ENCODE measurements around the gene PNMT.

The PNMT gene

DNA sequence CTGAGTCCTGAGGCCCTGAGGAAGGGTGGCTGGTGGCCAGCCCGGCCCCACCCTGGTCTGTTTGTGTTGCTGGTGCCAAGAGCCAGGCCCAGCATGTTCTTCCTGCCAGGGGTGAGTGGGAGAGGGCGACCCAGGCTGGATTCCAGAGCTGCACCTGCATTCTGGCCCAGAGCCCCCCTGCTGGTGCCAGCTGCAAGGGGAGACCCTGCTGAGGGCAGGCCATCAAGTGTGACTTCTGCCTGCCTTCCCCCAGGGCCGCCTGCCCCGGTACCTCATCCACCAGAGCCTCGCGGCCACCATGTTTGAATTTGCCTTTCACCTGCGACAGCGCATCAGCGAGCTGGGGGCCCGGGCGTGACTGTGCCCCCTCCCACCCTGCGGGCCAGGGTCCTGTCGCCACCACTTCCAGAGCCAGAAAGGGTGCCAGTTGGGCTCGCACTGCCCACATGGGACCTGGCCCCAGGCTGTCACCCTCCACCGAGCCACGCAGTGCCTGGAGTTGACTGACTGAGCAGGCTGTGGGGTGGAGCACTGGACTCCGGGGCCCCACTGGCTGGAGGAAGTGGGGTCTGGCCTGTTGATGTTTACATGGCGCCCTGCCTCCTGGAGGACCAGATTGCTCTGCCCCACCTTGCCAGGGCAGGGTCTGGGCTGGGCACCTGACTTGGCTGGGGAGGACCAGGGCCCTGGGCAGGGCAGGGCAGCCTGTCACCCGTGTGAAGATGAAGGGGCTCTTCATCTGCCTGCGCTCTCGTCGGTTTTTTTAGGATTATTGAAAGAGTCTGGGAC, 5.5 kb upstream of the PNMT start:
- no peak for DNase-seq (ENCODE audit: low read depth)
- TF ChIP-seq, protein P1, sequence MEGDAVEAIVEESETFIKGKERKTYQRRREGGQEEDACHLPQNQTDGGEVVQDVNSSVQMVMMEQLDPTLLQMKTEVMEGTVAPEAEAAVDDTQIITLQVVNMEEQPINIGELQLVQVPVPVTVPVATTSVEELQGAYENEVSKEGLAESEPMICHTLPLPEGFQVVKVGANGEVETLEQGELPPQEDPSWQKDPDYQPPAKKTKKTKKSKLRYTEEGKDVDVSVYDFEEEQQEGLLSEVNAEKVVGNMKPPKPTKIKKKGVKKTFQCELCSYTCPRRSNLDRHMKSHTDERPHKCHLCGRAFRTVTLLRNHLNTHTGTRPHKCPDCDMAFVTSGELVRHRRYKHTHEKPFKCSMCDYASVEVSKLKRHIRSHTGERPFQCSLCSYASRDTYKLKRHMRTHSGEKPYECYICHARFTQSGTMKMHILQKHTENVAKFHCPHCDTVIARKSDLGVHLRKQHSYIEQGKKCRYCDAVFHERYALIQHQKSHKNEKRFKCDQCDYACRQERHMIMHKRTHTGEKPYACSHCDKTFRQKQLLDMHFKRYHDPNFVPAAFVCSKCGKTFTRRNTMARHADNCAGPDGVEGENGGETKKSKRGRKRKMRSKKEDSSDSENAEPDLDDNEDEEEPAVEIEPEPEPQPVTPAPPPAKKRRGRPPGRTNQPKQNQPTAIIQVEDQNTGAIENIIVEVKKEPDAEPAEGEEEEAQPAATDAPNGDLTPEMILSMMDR (conservative IDR thresholded peaks at IDR 0.05; ENCODE audit: low read length), result no peak
- no peak overlapping the region for H3K4me3 ChIP-seq (ENCODE audit: low read length)

- no peak overlapping the region for H3K4me3 ChIP-seq (ENCODE audit: low read length)
- TF ChIP-seq, protein P1 (conservative IDR thresholded peaks at IDR 0.05; ENCODE audit: low read length), result no peak
- DNase-seq (ENCODE audit: low read depth), result no peak
These were observed 4.9 kb upstream of the PNMT start for GRCh38 chr17:39663340-39663687.

DNA sequence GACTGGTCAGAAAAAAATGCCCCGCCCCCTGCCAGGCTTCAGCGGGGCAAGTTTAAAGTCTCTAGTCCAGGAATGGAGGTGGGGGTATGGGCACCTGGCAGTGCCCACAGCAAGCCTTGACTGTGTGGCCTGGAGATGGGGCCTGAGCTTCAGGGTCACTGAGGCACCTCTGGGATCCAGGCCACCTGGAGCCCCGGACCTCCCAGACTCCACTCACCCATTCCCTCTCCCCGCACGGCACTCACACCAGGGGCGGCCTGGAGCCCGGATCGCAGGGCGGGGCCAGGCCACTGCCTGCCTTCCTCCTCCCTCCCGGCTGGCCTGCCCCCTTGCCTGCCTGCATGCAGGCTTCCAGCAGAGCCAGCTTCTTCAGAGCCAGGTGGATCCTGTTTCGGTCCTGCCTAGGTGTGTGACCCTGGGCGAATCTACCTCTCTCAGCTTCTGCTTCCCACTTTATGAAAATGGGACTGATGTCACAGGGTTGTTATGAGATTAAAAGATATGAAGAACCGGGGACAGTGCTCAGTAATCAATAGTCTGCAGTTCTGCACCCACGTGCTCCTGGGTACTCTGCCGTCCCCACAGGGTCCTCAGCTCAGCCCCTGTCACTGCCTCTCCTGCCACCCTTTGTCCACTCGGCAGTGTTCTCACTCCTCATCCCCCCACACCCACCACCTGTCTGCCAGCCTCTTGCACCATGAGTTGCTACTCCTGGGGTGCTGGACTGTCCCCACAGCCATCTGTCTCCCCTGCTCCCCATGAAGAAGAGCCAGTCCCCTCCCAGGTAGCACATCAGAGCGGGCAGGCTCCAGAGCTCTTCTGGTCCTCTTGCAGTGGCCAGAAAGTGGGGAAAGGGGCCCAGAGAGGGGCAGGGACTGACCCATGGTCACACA, 4.3 kb upstream of the PNMT start:
- TF ChIP-seq, protein P1 (conservative IDR thresholded peaks at IDR 0.05; ENCODE audit: low read length), result no peak
- no peak for DNase-seq (ENCODE audit: low read depth)
- H3K4me3 ChIP-seq (ENCODE audit: low read length), result no peak overlapping the region

- no peak for DNase-seq (ENCODE audit: low read depth)
These were observed 3.4 kb upstream of the PNMT start, which contains the start of gene TCAP for GRCh38 chr17:39664581-39665561. TCAP (plus strand) TSS chr17:39665349; CDS start chr17:39665360, 11 bp downstream.

GRCh38 chr17:39665642-39666224, 2.5 kb upstream of the PNMT start:
- TF ChIP-seq, protein P1 (conservative IDR thresholded peaks at IDR 0.05; ENCODE audit: low read length), result peak; percentile 19
- DNase-seq (ENCODE audit: low read depth), result no peak
- H3K4me3 ChIP-seq (ENCODE audit: low read length), result no peak overlapping the region

More at GRCh38 chr17:39664581-39665561, 3.4 kb upstream of the PNMT start, which contains the start of gene TCAP:
- H3K4me3 ChIP-seq (ENCODE audit: low read length), result no peak within 1 kb of the TSS
- TF ChIP-seq, protein P1 (conservative IDR thresholded peaks at IDR 0.05; ENCODE audit: low read length), result no peak

DNA sequence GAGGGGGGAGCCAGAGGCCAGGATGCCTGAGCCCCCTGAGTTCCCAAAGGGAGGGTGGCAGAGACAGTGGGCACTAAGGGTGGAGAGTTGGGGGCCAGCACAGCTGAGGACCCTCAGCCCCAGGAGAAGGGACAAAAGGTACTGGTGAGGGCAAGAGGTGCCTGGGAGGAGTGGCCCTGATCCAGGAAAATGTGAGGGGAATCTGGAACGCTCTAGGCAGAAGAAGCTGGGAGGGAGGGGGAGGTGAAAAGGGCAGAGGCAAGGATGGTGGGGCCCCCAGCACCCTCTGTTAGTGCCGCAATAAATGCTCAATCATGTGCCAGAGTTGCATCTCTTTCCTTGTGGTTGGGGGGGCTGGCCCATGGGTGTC, 2.0 kb upstream of the PNMT start:
- TF ChIP-seq, protein P1 (conservative IDR thresholded peaks at IDR 0.05; ENCODE audit: low read length), result no peak
- DNase-seq (ENCODE audit: low read depth), result no peak
- H3K4me3 ChIP-seq (ENCODE audit: low read length), result no peak overlapping the region
